ENCODE results near the gene ERCC6L2. TPM values are rescaled to one million over a fixed set of nuclear protein-coding genes. Genes with fewer than 3 reads are reported as not detected.
A peak's percentile ranks its signal among the peaks of the same experiment; 100 is the strongest.

Gene ERCC6L2
- total RNA-seq, 1 experiment from 2014 or later = 85.1 TPM

DNA sequence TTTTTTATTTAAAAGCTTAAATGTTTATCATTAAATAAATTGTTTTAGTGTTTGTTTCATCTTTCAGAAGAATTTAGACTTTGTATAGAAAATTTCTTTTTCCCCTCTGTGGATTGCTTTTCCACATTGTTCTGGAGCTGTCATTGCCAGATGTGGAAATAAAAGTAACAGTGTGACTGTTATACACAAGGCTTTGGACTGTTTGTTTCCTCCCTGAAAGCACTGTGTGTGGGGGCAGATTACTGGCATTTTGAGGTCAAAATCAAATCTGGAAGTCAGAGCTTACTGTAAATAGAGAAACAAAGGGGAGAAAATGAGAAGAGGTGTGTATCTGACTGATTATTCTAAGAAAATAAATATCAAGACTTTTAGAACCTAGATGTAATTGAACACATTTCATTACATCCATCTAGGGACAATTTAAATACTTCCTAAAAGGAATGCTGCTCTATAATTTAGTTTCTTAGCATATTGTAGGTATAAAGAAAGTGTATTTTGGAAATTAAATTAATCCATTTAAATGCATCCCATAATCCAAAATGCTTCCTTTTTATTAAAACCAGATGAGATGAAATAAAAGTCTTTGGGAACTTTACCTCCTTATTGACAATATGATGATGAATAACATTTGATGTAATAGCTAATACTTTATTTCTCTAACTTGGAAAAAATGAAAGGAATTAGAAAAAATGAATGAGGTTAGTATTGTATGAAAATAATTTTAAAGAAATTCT, 51.9 kb downstream of the ERCC6L2 start:
- DNase-seq (ENCODE audit: low spot score) = no peak

DNA sequence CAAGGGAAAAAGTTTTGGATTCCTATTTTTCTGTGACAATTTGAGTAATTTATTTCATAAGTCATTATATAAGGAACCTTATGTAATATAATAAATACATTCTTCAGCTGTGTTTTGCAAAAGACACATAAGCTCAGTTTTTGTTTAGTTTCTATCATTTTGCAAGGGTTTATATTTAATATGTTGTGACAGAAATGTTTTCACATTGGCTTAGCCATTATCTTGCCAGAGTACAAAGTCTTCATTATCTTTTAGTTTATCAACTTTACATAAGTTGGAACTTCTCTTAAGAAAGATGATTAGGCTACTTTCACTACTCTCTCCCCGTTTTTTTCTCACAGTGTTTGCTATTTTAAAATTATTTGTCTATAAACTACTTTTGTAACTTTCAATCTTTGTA, 54.8 kb downstream of the ERCC6L2 start:
- no peak for DNase-seq (ENCODE audit: low spot score)

DNA sequence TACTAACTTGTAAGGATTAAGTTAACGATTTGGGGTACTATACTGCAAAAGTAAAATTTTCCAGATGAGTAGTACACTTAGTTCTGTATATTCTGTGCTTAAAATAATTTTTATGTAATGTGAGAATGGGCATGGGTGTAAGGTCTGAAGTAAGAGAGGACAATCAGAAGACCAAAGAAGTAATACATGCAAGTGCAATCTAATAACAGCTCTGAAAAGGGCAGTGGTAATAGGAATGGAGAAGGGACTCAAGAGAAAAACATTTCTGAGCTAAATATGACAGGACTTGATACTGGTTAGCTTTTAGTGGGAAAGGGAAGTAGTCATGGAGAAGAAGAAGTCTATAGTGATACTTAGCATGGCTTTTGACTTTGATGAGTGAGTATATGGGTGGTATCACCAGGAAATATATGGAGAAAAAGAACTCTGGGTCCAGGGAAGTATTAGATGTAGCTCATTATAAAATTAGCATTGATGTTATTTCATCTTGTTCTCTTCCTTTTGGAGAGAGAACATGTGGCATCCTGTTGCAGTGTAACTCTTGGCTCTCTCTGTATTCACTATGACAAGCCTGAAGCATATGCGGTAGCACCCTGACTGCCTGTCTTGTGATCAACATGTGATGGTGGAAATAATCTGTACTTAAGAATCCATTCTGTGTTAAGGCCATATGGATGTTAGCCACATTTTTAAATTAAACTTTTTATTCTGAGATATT, 60.5 kb downstream of the ERCC6L2 start:
- no peak for DNase-seq (ENCODE audit: low spot score)

DNA sequence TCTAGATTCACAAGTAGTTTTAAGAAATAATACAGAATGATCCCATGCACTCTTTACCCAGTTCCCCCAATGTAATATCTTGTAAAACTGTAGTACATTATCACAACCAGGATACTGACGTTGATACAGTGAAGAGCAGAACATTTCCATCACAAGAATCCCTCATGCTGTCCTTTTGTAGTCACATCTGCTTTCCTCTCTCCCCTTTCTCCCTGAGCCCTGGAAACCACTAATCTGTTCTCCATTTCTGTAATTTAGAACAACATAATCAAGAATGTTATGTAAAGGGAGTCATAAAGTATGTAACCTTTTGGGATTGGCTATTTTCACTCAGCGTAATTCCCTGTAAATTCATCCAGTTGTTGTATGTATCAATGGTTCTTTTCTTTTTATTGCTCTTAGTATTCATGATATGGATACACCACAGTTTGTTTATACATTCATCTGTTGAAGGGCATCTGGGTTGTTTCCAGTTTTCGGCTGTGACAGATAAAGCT, 61.1 kb downstream of the ERCC6L2 start:
- no peak for DNase-seq (ENCODE audit: low spot score)

DNA sequence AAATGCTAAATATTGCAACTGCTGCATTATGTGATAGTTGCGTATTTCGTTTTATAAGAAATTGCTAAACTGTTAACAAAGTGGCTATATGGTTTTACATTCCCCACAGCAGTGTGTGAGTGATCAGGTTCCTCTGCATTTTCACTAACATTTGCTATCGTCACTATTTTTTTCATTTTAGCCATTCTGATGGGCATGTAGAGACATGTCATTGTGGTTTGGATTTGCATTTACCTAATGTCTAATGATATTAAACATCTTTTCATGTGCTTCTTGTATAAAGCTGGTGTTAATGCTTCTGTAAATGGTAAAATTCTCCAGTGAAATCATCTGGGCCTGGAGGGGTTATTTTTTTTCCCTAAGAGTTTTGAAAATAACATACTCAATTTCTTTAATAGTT, 61.6 kb downstream of the ERCC6L2 start:
- no peak for DNase-seq (ENCODE audit: low spot score)

DNA sequence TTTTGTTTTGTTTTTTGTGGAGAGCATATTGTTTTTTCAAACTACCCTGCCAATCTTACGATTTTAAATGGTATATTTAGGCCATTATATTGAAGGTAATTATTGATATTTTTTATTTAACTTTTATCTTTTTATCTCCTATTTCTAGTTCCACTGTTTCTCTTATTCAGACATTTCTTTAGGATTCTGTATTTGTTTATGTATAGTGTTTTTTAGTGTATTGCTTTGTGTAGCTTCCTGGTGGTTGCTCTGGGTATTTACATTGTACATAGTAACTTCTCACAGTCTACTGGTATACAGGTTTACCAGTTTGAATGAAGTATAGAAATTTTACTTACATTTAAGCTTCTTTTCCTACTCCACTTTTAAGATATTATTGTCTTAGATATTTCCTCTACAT, 63.2 kb downstream of the ERCC6L2 start:
- no peak for DNase-seq (ENCODE audit: low spot score)

DNA sequence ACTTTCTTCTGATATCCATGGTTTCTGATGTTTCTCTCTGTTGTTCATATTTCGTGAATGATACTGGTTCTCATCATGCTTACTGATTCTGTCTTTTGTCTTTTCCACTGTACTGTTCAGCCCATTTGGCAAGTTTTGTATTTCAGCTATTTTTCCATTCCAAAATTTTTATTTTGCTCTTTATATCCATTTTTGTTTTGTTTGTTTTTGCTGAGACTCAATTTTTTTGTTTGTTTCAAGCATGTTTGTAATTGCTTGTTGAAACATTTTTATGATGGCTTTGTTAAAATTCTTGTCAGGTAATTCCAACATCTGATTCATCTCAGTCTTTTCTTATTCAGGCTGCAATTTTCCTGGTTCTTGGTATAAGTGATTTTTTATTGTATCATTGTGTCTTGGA, 64.0 kb downstream of the ERCC6L2 start:
- DNase-seq (ENCODE audit: low spot score) = no peak

DNA sequence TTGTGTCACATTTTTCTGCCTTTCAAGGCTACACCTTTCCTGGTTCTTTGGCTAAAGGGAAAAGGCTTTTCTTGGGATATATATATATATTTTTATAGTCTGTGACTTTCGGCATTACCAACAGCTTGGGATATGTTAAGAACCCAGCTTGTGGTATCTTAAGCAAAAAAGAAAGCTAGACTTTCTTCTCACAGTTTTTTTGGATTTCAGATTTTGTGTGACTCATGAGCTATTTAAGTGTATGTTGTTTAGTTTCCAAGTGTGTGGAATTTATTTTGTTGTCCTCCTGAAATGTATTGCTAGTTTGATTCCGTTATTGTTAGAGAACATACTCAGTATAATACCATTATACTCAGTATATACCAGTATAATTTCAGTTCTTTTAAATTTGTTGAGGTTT, 64.8 kb downstream of the ERCC6L2 start:
- no peak for DNase-seq (ENCODE audit: low spot score)

DNA sequence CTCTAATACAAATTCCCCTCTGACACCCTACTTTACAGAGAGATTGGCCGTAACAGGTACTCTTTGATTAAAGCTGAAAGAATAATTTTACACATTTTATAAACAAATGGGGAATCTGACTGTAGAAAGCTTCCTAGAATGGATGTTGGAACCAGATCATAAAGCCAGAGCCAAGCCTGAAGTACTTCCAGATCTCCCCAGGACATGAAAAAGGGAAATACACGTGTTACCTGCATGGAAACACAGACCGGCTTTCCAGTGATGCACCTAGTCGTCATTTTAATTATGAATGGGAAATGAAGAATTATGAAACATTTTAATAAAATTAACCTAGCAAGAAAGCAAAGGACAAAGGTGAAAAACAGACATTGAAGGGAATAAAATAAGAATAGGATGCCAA, 66.5 kb downstream of the ERCC6L2 start:
- DNase-seq (ENCODE audit: low spot score) = no peak

DNA sequence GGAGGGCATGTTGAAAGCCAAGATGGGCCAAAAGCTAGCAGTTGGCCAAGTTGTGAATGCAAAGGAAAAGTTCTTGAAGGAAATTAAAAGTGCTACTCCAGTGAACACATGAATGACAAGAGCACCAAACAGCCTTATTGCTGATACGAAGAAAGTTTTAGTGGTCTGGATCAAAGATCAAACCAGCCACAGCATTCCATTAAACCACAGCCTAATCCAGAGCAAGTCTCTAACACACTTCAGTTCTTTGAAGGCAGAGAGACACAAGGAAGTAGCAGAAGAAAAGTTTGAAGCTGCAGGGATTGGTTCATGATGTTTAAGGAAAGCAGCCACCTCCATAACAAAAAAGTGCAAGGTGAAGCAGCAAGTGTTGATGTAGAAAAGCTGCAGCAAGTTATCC, 71.6 kb downstream of the ERCC6L2 start:
- DNase-seq (ENCODE audit: low spot score) = no peak

DNA sequence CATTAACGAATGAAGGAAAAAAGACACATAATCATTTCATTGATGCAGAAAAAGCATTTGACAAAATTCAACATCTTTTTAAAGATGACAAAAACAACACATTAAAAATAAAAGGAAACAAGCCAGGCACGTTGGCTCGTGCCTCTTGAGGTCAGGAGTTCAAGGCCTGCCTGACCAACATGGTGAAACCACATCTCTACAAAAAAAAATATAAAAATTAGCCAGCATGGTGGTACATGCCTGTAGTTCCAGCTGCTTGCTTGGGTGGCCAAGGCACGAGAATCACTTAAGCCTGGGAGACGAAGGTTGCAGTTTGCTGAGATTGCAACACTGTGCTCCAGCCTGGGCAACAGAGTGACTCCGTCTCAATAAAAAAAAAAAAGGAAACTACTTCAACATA, 77.0 kb downstream of the ERCC6L2 start:
- DNase-seq (ENCODE audit: low spot score) = no peak

DNA sequence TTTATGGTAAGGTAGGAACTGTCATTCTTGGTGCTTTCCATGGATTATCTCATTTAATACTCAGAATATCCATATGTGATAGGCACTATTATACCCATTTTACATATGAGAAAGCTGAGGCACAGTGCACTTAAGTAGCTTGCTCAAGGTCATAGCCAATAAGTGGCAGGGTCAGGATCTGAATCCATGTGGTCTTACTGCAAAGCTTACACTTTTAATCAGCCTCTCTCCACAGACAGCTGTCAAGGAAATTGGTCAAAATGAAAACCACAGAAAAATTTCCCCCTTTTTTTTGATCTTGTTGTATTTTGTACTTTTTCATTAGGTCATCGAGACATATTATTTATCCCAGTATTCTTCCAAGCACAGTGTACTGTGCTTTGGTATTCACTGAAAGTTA, 78.5 kb downstream of the ERCC6L2 start:
- no peak for DNase-seq (ENCODE audit: low spot score)

DNA sequence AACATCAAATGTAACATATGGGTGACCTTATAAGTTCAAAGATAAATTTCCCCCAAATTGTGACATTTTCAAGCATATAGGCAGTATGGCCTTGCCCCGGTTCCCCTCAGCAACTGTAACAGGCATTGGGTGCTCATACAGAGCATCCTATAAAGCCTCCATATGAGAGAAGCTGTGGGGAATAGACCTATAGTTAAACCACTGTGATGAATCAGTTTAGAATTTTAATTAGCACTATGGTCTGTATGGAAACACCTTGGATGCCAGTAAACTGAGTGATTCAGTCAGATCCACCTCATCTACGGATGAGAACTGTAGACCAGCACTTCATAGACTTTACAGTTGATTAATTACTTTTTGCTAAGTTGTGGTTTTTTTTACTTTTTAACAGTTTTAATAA, 79.4 kb downstream of the ERCC6L2 start:
- DNase-seq (ENCODE audit: low spot score) = peak; percentile 13

DNA sequence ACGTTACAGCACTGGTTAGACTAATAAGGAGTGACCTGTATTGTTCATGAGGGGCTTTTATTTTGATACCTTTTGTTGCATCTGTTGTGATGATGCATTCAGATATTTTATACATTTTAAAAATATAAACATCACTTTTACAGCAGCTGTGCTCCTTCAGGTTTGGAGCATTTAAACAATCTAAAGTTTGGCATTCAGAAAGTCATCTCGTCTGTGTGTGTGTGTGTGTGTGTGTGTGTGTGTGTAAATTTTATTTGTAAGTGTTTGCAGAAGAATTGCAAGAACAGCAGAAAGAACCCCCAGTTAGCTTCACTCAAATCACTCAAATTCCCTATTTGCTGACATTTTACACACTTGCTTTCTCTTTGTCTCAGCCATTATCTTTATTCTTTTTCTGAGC, 87.4 kb downstream of the ERCC6L2 start:
- DNase-seq (ENCODE audit: low spot score) = no peak

DNA sequence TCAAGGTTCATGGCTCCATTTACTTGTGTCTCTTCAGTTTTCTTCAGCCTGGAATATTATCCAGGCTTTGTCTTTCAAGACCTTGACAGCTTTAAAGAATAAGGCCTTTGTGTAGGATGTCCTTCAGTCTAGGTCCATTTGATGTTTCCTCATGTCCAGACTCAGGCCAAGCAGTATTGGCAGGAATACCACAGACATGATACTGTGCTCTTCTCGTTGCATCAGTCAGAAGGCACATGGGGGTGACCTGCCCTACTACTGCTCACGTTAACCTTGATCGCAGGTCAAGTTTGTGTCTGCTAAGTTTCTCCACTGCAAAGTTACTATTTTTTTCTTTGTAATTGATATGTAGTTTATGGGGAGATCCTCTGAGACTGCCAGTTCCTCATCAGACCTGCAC, 88.2 kb downstream of the ERCC6L2 start:
- no peak for DNase-seq (ENCODE audit: low spot score)

DNA sequence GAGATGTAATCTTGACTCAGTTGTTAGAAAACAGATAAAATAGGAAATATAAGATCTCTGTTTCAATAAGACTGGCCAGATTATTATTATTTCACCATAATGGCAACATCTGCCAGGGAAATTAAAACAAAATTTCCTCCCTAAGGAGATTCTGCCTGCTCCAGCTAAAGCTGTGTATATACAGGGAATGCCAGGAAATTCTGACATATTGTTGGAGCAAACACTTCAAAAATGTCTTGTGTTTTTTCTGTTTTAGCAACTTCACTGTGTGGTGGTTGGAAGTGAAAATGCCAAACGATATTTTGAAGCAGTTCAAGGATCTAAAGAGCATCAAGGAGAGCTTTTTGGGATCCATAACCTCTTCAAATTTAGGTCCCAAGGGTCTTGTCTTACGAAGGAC, 90.8 kb downstream of the ERCC6L2 start:
- DNase-seq (ENCODE audit: low spot score) = no peak

DNA sequence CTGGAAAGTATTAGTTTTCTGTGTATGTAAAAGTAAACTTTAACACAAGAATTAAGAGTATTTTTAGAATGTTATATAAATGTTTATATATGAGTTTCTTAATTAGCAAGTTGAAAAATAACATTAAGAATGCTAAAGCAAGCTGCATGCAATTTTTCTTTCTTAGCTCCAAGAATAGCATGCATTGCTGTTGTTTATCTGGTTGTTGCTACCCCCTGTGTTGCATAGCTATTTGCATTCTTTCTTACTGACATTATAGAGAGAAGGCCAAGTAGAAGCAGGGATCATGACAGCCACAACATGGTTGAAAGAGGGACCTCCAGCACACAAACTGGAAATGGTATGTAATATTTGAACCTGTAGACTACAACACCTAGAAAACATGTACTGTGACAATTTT, 94.8 kb downstream of the ERCC6L2 start:
- DNase-seq (ENCODE audit: low spot score) = no peak

DNA sequence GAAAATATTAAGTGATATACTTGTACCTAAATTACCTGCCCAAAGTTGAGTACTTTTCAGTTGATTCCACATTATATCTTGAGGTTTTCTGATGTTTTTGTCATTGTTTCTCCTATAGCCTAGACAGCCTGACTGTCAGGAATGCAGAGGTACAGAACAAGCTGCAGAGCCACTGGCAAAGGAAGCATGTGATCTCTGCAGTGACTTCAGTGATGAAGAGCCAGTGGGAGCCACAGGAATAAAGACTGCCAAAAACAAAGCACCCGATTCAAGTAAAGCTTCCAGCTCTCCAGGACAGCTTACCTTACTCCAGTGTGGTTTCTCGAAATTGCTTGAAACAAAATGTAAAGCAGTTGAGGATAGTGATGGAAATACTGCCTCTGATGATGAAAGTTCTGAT, 96.3 kb downstream of the ERCC6L2 start:
- no peak for DNase-seq (ENCODE audit: low spot score)

DNA sequence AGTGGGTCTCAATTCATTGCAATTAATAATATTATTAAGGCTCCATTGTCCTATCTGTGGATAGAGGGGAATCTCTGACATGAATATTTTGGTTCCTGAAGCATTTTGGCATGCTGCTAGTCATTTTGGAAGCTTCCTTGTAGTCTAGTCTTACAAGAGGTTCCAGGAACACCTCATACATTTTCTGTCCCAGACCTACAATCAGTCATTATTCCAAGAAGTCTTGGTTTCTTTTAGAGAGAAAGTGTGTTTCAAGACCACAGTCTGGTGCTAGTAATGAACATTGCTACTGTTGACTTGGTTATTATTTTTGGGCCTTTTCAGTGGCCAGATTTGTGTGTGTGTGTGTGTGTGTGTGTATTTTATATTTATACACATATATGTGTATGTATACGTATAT, 98.9 kb downstream of the ERCC6L2 start:
- no peak for DNase-seq (ENCODE audit: low spot score)

DNA sequence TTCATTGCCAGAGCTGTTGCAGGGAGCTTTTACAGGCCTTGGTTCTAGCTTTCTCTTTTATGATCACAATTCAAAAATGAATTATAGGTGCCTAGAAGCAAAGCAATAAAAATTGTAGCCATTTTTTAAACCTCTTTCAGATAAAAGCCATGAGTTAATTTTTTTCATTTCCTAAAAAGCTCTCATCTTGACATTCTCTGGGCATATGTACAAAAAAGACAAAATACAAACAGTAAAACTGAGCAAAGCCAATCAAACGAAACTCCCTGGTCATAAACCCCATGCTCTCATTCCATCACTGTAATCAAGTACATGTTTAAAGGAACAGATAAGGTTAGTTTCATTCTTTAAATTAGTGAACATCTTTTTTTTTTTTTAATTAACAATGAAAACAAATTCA, 101.9 kb downstream of the ERCC6L2 start:
- DNase-seq (ENCODE audit: low spot score) = no peak

DNA sequence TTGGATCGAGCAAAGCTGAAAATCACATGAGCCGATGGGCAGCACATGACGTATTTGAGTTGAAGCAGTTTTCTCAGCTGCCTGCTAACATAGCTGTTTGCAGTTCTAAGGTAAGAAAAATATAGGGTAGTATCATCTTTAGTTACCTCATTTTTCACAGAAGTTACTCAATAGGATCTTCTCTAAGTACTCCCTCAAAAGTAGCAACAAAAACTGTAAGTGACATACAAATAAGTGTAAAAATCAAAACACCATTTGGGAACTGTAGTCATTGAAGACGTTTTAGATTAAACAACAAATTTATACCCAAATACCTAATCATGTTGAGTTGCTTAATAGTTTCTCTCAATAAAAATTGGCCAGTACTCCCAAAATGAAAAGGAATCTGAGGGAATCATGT, 102.6 kb downstream of the ERCC6L2 start:
- no peak for DNase-seq (ENCODE audit: low spot score)

DNA sequence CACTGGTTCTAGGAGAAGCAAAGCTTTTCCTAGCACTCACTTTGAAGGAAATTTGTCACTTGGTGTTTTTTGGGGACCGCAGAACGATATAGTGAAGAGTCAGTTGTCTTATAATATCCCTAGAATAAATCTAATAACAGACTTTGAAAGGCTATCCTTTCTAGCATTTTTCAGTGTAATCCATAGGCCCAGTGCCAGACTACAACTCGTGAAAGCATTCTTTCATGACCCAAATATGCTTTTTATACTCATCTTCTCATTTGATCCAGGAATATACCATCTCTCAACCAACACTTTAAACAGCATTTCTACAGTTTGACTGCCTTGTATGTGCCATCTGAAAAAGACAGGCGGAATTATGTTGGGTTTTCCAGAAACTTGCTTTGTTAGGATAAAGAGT, 104.0 kb downstream of the ERCC6L2 start:
- DNase-seq (ENCODE audit: low spot score) = no peak

DNA sequence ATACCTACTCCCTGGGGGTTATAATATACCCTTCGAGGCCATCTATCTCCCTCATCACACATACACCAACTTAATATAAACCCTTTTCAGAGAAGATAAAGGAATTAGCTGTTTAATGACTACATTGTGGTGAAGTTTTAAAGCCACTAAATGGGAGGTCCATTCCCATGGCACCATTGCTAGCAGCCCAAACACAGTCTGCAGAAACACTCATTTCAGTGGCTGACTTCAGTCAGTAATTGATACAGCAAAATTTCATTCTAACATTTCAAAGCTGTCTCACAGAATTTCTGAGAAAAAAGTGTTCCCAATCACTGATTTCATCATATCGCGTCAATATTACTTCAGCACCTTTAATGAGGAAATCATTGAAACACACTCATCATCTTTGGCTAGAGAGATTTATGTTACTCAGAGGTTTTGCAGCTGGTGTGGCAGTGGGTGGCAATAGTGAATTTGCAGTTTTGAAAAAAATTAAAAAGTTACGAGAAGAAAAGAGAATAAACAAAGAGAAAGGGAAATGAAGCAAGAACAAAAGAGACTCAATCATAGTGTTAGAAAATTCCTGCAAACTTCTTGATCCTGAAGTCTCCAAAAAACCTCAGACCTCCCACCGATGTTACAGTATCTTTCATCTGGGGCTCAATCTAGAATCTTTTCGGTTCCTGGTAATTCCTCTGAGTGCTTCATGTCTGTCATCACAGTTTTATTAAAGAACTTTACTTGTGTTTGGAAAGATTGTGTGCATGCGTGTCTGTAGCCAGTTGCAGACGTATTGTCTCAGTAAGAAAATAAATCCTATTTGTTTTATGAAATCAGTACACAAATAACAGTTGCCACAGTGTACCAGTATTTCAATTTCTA, 105.0 kb downstream of the ERCC6L2 start:
- DNase-seq (ENCODE audit: low spot score) = no peak
